Measurements from ENCODE around the gene CYTH1. TPM values are rescaled to one million over a fixed set of nuclear protein-coding genes. Genes with fewer than 3 reads are reported as not detected.
"Not testable (repeated sequence)": the region's sequence is repeated elsewhere in the genome, so short reads cannot be mapped to it uniquely, and the experiment has no call there.

CYTH1 gene
- total RNA-seq, 4 donors from 2014 or later = 103 to 156 (median 142) TPM

DNA sequence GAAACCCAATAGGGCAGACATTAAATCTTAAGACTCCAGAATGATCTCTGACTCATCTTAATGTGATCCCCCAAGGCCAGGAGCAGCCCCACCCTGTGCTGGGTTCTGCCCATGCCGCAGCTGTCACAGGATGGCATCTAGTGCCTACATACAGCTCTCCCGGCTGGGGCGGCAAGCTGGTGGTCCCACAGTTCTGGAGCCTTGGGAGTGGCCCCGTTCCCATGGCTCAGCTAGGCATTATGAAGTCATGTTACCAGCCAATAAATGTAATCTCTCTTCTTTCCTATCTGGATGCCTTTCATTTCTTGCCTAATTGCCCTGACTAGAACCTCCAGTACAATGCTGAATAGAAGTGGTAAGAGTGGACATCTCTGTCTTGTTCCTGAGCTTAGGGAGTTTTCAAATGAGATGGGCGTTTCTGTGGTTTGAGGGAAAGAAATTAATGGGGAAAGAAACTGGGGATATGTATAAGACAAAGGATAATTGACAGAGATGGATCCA lies 109.2 kb downstream of the CYTH1 start:
- Histone ChIP-seq H3K27me3 (no peaks in the 10 kb centered on the region), H3K4me3 (no peak overlapping the region), H3K36me3 (peaks cover 0 to 36% (median 17%) of the 10 kb centered on the region in 4 donors), H3K9me3 (no peaks in the 10 kb centered on the region), H3K4me1 (no peaks in the 10 kb centered on the region), H3K27ac (no peak overlapping the region)
- TF ChIP-seq POLR2AphosphoS5 (IDR thresholded peaks at IDR 0.05) (no peak), EP300 (IDR thresholded peaks at IDR 0.05; ENCODE audit: low read depth) (no peak), POLR2A (IDR thresholded peaks at IDR 0.05) (no peak)
- TF ChIP-seq, protein P1, sequence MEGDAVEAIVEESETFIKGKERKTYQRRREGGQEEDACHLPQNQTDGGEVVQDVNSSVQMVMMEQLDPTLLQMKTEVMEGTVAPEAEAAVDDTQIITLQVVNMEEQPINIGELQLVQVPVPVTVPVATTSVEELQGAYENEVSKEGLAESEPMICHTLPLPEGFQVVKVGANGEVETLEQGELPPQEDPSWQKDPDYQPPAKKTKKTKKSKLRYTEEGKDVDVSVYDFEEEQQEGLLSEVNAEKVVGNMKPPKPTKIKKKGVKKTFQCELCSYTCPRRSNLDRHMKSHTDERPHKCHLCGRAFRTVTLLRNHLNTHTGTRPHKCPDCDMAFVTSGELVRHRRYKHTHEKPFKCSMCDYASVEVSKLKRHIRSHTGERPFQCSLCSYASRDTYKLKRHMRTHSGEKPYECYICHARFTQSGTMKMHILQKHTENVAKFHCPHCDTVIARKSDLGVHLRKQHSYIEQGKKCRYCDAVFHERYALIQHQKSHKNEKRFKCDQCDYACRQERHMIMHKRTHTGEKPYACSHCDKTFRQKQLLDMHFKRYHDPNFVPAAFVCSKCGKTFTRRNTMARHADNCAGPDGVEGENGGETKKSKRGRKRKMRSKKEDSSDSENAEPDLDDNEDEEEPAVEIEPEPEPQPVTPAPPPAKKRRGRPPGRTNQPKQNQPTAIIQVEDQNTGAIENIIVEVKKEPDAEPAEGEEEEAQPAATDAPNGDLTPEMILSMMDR (IDR thresholded peaks at IDR 0.05) = no peak
- intact Hi-C loops (cut with DNase I; ENCODE audit: low total_unique reads) (no loop called here), in situ Hi-C loops (cut with MboI; ENCODE audit: low pct_ligation_motif_present in 1 of 4, low pct_unique_long_range_greater_than_20kb in 1 of 4, low sequenced_read_pairs in 3 of 4) (no loop called here)
- DNase-seq = no peak
- 96 to 100% methylated on average over 1 to 5 of the region's 5 CpGs for WGBS, 2 donors (ENCODE audit: low coverage in 1 of 2)

DNA sequence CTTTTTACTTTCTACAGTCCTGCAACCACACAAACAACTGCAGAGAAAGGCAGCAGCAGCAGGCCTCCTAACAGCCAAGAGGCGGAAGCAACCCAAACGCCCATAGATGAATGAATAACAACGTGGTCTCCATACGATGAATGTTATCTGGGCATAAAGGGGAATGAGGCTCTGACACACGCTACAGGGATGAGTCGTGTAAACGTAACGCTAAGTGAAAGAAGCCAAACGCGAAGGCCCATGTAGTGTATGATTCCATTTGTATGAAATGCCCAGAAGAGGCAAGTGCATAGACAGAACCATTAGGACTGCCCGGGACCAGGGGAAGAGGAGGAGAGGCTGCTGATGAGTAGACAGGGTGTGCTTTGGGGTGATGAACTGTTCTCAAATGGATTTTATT lies 110.1 kb downstream of the CYTH1 start:
- in situ Hi-C loops (cut with MboI; ENCODE audit: low pct_ligation_motif_present in 1 of 4, low pct_unique_long_range_greater_than_20kb in 1 of 4, low sequenced_read_pairs in 3 of 4) = no loop called here
- no peak overlapping the region for H3K27ac ChIP-seq
- no peaks in the 10 kb centered on the region for H3K9me3 ChIP-seq
- no peak overlapping the region for H3K4me3 ChIP-seq
- H3K27me3 ChIP-seq = no peaks in the 10 kb centered on the region
- TF ChIP-seq, protein P1 (IDR thresholded peaks at IDR 0.05) = no peak
- TF ChIP-seq EP300 (IDR thresholded peaks at IDR 0.05; ENCODE audit: low read depth) = no peak
- no peak for TF ChIP-seq POLR2A (IDR thresholded peaks at IDR 0.05)
- no peak for TF ChIP-seq POLR2AphosphoS5 (IDR thresholded peaks at IDR 0.05)
- no peak for DNase-seq
- WGBS, 2 donors (ENCODE audit: low coverage in 1 of 2) = 82 to 84% methylated on average over 4 to 11 of the region's 11 CpGs
- peaks cover 0 to 28% (median 14%) of the 10 kb centered on the region in 4 donors for H3K36me3 ChIP-seq
- H3K4me1 ChIP-seq = no peaks in the 10 kb centered on the region
- intact Hi-C loops (cut with DNase I; ENCODE audit: low total_unique reads) = no loop called here

DNA sequence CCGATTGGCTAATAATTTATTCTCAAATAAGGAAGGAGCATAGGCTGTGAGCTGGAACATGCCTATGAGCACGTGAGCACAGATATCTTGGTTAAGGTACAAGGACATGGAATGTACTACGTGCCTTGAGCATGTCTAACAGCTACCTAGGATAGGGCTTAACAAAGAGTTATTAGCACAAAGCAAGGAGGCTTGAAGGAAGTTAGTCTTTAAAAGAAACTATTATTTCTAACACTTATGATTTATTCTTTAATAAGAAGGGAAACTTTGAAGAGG lies 110.4 kb downstream of the CYTH1 start:
- not testable (repeated sequence) for H3K9me3 ChIP-seq

DNA sequence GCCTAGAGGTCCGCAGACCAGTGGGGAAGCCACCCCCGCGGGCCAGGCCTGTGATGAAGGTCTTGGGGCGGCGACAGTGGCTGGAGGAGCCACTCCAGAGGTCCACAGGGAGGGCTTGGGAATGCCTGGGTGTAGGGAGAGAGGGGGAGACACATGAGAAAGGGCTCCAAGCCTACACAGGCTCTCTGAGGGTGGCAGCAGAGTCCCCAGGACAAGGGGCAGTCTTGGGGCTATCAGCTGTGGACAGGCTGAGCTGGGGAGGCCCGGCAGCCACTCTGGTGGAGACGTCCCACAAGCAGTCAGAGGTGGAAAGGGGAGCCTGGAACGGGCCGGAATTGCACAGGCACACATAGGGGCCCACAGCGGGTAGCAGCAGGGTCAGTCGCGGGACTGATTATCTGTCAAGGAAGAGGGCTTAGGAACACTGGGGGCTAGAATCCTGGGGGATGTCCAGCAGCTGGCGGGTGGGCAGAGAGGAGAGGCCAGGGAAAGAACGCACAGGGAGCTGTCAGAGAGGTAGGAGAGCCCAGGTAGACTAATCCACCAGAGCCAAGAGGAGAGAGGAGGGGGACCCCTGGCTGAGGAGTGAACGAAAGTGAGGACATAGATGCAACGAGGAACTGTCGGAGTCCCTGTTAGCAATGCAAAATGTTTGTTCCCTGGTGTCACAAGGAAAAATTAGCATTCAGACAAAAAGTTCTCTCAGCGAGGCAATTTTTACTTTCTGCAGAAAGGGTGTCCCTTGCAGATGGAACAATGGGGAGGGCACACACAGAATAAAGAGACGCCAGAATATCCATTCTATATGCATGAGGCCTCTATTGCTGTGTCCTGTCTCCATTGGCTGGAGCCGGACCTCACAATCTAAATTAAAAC lies 111.0 kb downstream of the CYTH1 start:
- no peaks in the 10 kb centered on the region for H3K9me3 ChIP-seq
- H3K36me3 ChIP-seq = peaks cover 0 to 19% (median 9%) of the 10 kb centered on the region in 4 donors
- no peak overlapping the region for H3K27ac ChIP-seq
- H3K4me3 ChIP-seq = no peak overlapping the region
- in situ Hi-C loops (cut with MboI; ENCODE audit: low pct_ligation_motif_present in 1 of 4, low pct_unique_long_range_greater_than_20kb in 1 of 4, low sequenced_read_pairs in 3 of 4) = no loop called here
- intact Hi-C loops (cut with DNase I; ENCODE audit: low total_unique reads) = no loop called here
- DNase-seq = no peak
- no peaks in the 10 kb centered on the region for H3K27me3 ChIP-seq
- H3K4me1 ChIP-seq = peaks cover 0 to 5% (median 1%) of the 10 kb centered on the region in 4 donors
- WGBS, 2 donors (ENCODE audit: low coverage in 1 of 2) = 89 to 93% methylated on average over 9 to 20 of the region's 20 CpGs
- no peak for TF ChIP-seq POLR2AphosphoS5 (IDR thresholded peaks at IDR 0.05)
- no peak for TF ChIP-seq POLR2A (IDR thresholded peaks at IDR 0.05)
- no peak for TF ChIP-seq EP300 (IDR thresholded peaks at IDR 0.05; ENCODE audit: low read depth)
- TF ChIP-seq, protein P1 (IDR thresholded peaks at IDR 0.05) = no peak

More for the DNA sequence above, 110.4 kb downstream of the CYTH1 start:
- H3K4me3 ChIP-seq; in situ Hi-C loops (cut with MboI; ENCODE audit: low pct_ligation_motif_present in 1 of 4, low pct_unique_long_range_greater_than_20kb in 1 of 4, low sequenced_read_pairs in 3 of 4); H3K4me1 ChIP-seq; H3K27ac ChIP-seq; intact Hi-C loops (cut with DNase I; ENCODE audit: low total_unique reads); DNase-seq; H3K27me3 ChIP-seq: not testable (repeated sequence)
- H3K36me3 ChIP-seq = peaks cover 0 to 24% (median 12%) of the 10 kb centered on the region in 4 donors
- 44 to 77% methylated on average over 2 to 3 of the region's 3 CpGs for WGBS, 2 donors (ENCODE audit: low coverage in 1 of 2)
